ENCODE results near the gene MMP10. TPM values are rescaled to one million over a fixed set of nuclear protein-coding genes. Genes with fewer than 3 reads are reported as not detected.

MMP10 gene
- total and polyA plus RNA-seq, 2 donors (not counting 3 experiments of a cell fraction or from before 2014, with no cell fraction given) = 4.3 to 15.0 TPM

DNA sequence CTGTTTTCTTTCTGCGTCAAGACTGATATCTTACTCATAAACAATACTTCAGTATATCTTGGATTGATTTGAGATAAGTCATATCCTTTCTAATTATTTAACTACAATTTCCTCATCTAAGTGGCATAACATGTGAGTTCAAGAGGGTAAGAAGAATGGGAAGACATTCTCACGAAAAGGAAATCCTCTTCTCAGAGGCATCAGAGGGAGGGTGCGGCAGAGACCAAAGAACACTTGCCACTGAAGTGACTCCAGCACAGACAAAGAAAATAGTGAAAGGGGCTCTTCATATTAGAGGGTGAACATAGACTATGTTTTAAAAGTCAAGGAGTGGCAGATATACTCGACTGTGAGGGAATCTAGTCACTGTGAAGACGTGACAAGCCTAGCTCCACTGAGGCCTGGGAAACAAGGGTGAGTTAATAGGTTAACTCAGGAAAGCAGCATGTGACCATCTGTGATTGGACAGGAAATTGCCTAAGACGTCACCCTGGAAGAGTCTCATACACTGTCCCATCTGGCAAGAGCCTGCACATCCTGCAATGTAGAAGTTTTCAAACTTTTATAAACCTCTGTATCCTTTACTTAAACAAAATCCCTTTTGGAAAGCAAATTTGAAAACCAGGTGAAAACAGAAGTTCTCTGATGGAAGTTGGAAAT, 19.4 kb upstream of the MMP10 start:
- TF ChIP-seq FOS (IDR thresholded peaks at IDR 0.05; ENCODE audit: borderline replicate concordance, insufficient read depth, low read length) (peak; percentile 71), GATA2 (IDR thresholded peaks at IDR 0.05; ENCODE audit: insufficient read depth, insufficient read length, low read depth, low read length) (peak; percentile 94), POLR2A (IDR thresholded peaks at IDR 0.05; ENCODE audit: low read depth, low read length) (no peak)
- no peaks in the 10 kb centered on the region for H3K36me3 ChIP-seq (ENCODE audit: control insufficient read depth in 2 of 2, extremely low read depth in 1 of 2, insufficient read depth in 2 of 2, low read length in 2 of 2)
- H3K9me3 ChIP-seq (replicated peaks; ENCODE audit: control insufficient read depth, insufficient read depth, low read length) = no peaks in the 10 kb centered on the region
- dilution Hi-C loops (cut with MboI; ENCODE audit: extremely low pct_ligation_motif_present, low sequenced_read_pairs) = no loop called here
- DNase-seq (ENCODE audit: low read depth, low spot score) (peak; percentile 55), FAIRE-seq (peak; percentile 67)
- H2AFZ ChIP-seq (ENCODE audit: low read depth, low read length) = no peak overlapping the region
- peak overlapping the region; percentile 41 for H3K9ac ChIP-seq (replicated peaks; ENCODE audit: extremely low read depth, insufficient read depth, low read length)
- peak overlapping the region; percentile 87 for H3K27ac ChIP-seq (ENCODE audit: insufficient read depth, low read depth, low read length)
- H3K79me2 ChIP-seq (ENCODE audit: control insufficient read depth, insufficient read depth, low read length) = peaks cover 12% of the 10 kb centered on the region
- peak overlapping the region; percentile 48 for H3K4me2 ChIP-seq (ENCODE audit: insufficient read depth, low read length)
- intact Hi-C loops (cut with micrococcal nuclease) = loop anchor here (1.0 to 10.0 kb wide), 11 partner anchors 20 to 807 kb away; partner anchors contain the start of genes BIRC2, MMP10 and YAP1
- no peaks in the 10 kb centered on the region for H4K20me1 ChIP-seq (replicated peaks; ENCODE audit: control insufficient read depth, extremely low read depth, insufficient read depth, low read length)
- CTCF ChIA-PET = interaction anchor here (0.9 to 1.4 kb wide), 3 partner anchors 10 to 37 kb away, joined by 3 to 5 read pairs (median 3); partner anchors contain the start of gene MMP10
- H3K9me1 ChIP-seq (replicated peaks; ENCODE audit: control insufficient read depth, extremely low read depth, insufficient read depth, low read length) = no peaks in the 10 kb centered on the region
- no TSS peak for BruUV-seq (replicated peaks)
- peaks cover 29% of the 10 kb centered on the region for H3K4me1 ChIP-seq (ENCODE audit: control insufficient read depth, extremely low read depth, insufficient read depth, low read length)
- peaks cover 0 to 7% of the 10 kb centered on the region in 2 experiments for H3K27me3 ChIP-seq (ENCODE audit: control insufficient read depth in 2 of 2, insufficient read depth in 2 of 2, low read length in 2 of 2)
- POLR2A ChIA-PET = no interaction called here
- no peak overlapping the region for H3K4me3 ChIP-seq (replicated peaks in 1 of 3; ENCODE audit: insufficient read depth in 1 of 3, low read depth in 1 of 3, low read length in 3 of 3)

DNA sequence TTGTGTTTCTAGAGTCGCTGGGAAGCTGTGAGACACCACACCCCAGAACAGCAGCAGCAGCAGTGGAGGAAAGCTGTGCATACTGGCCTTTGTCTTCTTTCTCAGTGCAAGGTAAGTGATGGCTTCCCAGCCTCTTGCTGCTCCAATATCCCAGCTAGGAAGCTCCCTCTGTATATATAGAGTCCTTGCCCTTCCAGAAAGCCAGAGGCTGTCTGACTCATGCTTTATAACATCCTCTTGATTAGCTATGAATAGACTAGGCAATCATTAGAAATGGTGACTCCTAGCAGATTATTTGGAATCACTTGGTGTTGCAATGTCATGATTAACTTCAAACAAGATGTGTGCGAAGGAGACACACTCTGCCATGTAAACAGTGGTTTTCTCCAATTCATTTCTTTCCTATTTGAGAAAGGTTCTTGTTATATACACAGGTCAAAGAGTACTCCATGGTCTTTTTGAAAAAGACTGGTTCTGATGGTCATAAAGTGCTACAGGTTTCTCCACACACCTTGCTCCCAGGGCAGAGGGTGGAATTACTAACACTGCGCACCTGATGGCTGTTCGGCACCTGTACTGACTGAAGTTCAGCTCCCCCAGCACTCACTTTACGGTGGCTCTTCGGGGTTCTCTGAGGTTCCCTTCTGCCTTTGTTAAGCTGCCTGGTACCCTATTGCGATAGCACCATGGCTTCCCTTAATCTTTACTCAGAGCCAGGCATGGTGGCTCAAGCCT, 17.8 kb upstream of the MMP10 start, which contains the start of gene MMP1:
MMP1 (minus strand) TSS at position 149 of the 735 bp plus-strand sequence; CDS start at position 81, 68 bp downstream.
- BruUV-seq (replicated peaks) = TSS peak; percentile 23
- dilution Hi-C loops (cut with MboI; ENCODE audit: extremely low pct_ligation_motif_present, low sequenced_read_pairs) (no loop called here), intact Hi-C loops (cut with micrococcal nuclease) (loop anchor here (1.0 to 10.0 kb wide), 5 partner anchors 33 to 827 kb away; partner anchors contain the start of genes BIRC2 and YAP1)
- Histone ChIP-seq H3K79me2 (ENCODE audit: control insufficient read depth, insufficient read depth, low read length) (peaks cover 12% of the 10 kb centered on the region), H3K4me1 (ENCODE audit: control insufficient read depth, extremely low read depth, insufficient read depth, low read length) (peaks cover 29% of the 10 kb centered on the region), H3K27me3 (ENCODE audit: control insufficient read depth in 2 of 2, insufficient read depth in 2 of 2, low read length in 2 of 2) (no peaks in the 10 kb centered on the region), H3K9me1 (replicated peaks; ENCODE audit: control insufficient read depth, extremely low read depth, insufficient read depth, low read length) (no peaks in the 10 kb centered on the region), H3K4me3 (replicated peaks in 1 of 3; ENCODE audit: insufficient read depth in 1 of 3, low read depth in 1 of 3, low read length in 3 of 3) (peak within 1 kb of the TSS in 2 of 3 experiments; percentile 19 to 36), H3K27ac (ENCODE audit: insufficient read depth, low read depth, low read length) (peak within 1 kb of the TSS; percentile 87), H3K9ac (replicated peaks; ENCODE audit: extremely low read depth, insufficient read depth, low read length) (no peak within 1 kb of the TSS), H2AFZ (ENCODE audit: low read depth, low read length) (no peak within 1 kb of the TSS), H3K36me3 (ENCODE audit: control insufficient read depth in 2 of 2, extremely low read depth in 1 of 2, insufficient read depth in 2 of 2, low read length in 2 of 2) (no peaks in the 10 kb centered on the region), H3K4me2 (ENCODE audit: insufficient read depth, low read length) (peak within 1 kb of the TSS; percentile 28), H4K20me1 (replicated peaks; ENCODE audit: control insufficient read depth, extremely low read depth, insufficient read depth, low read length) (no peaks in the 10 kb centered on the region), H3K9me3 (replicated peaks; ENCODE audit: control insufficient read depth, insufficient read depth, low read length) (no peaks in the 10 kb centered on the region)
- ChIA-PET CTCF (interaction anchor here (0.7 to 1.0 kb wide), 6 partner anchors 17 to 143 kb away, joined by 3 to 7 read pairs (median 3); partner anchors contain the start of gene MMP10), POLR2A (interaction anchor here (0.7 kb wide), 1 partner anchor 40 kb away, joined by 3 read pairs; no protein-coding TSS in a partner anchor)
- TF ChIP-seq MYC (IDR thresholded peaks at IDR 0.05; ENCODE audit: low read depth, low read length) = no peak
- no peak for TF ChIP-seq EZH2 (IDR thresholded peaks at IDR 0.05; ENCODE audit: borderline replicate concordance, low read depth, low read length, severe bottlenecking)
- TF ChIP-seq GATA2 (IDR thresholded peaks at IDR 0.05; ENCODE audit: insufficient read depth, insufficient read length, low read depth, low read length) = peak; percentile 71
- TF ChIP-seq JUN (IDR thresholded peaks at IDR 0.05; ENCODE audit: borderline replicate concordance, insufficient read depth, insufficient read length, low read depth) = peak; percentile 29
- TF ChIP-seq FOS (IDR thresholded peaks at IDR 0.05; ENCODE audit: borderline replicate concordance, insufficient read depth, low read length) = peak; percentile 94
- TF ChIP-seq POLR2AphosphoS5 (IDR thresholded peaks at IDR 0.05; ENCODE audit: insufficient read depth, low read depth, low read length) = peak; percentile 85
- peak; percentile 80 for TF ChIP-seq POLR2A (IDR thresholded peaks at IDR 0.05; ENCODE audit: low read depth, low read length)
- DNase-seq (ENCODE audit: low read depth, low spot score) (peak; percentile 47), FAIRE-seq (peak; percentile 84)

All from endothelial cell of umbilical vein (primary cell).